NCI-H1417 treated with DMSO at 0.1 percent for 48 hours (cell line): ENCODE measurements around the gene ZNF823.

ENCODE experiments used
- DNase-seq: peaks from one replicate; lab custom pipeline; 2025; lab: John Stamatoyannopoulos, UW

ZNF823 gene

DNA sequence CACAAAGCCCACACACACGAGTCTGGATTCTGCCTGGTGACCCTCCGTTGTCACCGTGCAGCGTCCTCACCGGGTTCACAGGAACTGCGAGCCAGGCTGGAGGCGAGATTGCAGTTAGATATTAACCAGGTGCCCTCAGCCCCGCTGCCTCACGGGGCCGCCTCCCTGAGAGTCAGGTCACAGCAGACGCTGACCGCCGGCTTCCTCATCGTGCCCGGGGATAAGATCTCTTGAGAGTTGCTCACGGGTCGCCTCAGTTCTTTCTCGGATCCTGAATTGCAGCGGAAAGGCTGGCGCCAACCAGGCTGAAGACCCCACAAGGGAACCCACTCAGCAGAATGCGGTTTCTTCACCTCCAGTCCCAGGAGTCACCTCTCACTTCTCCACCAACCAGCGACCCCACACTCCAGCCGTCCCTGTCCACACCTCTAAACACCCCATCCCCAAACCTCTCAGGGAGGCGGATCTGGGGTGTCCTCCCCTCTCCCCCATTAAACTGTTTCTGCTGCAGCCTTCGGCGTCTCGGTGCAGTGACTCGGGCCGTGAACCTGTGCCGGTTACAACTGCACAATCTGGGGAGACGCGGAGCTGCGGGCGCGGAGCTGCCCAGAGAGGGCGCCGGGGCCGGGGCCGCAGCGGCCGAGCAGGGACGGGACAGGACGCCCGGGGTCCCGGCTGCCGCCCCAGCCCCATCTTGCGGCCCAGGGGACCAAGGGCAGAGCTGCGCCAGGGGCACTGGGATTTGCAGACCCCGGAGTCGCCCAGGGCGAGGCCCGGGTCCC lies 591 bp downstream of the ZNF823 start:
- no peak for DNase-seq

GRCh38 chr19:11736696-11737095 lies 2.0 kb downstream of the ZNF823 start:
- DNase-seq: no peak

- no peak for DNase-seq
Measured at GRCh38 chr19:11735375-11735774, 3.4 kb downstream of the ZNF823 start.

GRCh38 chr19:11729586-11729985 lies 9.2 kb downstream of the ZNF823 start:
- DNase-seq: no peak

- DNase-seq: no peak
Measured at GRCh38 chr19:11722414-11722813, 16.3 kb downstream of the ZNF823 start.

- no peak for DNase-seq
Measured at GRCh38 chr19:11721681-11722080, 17.1 kb downstream of the ZNF823 start.

DNA sequence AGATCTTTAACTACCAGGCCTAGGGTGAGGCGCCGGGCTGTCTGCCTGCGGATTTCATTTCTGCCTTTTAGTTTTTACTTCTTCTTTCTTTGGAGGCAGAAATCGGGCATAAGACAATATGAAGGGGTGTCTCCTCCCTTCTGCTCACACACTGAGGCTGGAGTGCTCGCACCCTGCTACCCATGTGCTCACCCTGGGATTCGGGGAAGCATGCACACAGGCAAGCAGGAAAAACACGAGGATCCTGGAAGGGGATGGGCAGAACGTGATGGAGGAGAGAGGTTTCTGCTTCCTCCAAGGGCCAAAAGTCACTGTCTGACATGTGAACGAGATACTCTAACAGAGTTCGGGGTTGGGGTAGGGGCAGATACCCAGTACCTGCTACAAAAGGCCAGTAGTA lies 28.4 kb downstream of the ZNF823 start:
- no peak for DNase-seq

DNA sequence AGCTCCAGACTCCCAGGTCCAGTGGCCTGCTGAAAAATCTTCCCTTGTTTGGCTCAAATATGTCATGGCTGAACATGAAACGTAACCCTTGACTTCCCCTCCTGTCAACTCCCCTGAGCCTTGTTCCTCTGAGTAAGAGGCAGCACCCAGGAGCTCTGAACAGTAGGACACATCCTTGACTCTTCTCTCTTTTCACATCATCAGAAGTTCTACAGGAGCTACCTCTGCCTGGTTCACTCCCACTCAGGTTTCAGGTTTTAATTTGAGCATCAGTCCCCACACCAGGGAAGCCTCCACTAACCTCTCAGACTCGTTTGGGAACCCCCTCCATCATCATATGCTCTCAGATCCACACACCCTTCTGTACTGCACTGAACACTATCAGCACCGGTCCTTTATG lies 30.3 kb downstream of the ZNF823 start:
- no peak for DNase-seq

DNA sequence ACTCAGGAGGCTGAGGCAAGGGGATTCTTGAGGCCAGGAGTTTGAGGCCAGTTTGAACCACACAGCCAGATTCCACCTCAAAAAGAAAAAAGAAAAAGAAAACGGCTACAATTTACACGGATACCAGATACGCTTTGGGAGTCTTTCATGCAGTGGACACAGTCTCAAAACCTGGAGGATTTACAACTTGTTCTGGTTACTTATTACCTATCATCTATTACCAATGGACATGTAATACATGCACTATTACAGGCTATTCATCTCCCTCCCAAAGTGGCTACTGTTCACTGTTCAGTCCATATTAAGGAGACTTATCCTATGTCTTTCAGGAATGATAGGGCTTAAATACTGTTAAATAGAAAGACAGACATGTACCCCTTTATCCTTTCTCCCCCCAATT lies 33.3 kb downstream of the ZNF823 start:
- DNase-seq: no peak

- no peak for DNase-seq
Measured at GRCh38 chr19:11704626-11705025, 34.1 kb downstream of the ZNF823 start.

DNA sequence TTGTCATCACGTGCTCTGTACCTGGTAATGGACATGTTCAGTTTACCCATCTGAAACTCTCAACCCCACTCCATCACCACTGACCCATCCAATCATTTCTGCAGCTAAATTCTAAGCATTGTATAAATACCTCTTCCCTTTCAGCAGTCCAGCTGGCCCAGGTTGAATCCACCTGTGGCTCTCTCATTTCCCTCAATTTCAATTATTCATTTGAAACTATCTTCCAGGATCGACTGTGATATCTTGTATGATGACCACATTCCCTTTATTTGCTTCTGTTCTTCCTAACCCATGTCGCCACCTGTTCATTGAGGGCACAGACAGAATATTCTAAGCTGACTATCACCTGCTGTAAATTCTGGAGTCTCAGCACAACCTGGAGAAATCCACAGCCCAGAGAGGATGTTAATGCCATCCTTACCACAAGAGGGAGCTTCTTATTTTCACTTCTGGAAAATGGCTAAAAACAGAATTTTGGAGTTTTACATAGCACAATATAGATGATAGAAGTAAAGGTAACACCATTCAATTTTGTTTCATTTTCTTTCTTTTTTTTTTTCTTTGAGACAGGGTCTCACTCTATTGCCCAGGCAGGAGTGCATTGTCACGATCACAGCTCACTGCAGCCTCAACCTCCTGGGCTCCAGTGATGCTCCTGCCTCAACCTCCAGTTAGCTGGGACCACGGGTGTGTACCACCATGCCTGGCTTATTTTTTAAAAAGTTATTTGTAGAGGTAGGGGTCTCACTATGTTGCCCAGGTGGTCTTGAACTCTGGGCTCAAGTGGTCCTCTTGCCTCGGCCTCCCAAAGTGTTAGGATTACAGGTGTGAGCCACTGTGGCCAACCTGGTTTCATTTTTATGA lies 38.6 kb downstream of the ZNF823 start:
- no peak for DNase-seq

GRCh38 chr19:11698231-11698630 lies 40.5 kb downstream of the ZNF823 start:
- DNase-seq: no peak

- no peak for DNase-seq
Measured at GRCh38 chr19:11697284-11697855, 41.4 kb downstream of the ZNF823 start.

DNA sequence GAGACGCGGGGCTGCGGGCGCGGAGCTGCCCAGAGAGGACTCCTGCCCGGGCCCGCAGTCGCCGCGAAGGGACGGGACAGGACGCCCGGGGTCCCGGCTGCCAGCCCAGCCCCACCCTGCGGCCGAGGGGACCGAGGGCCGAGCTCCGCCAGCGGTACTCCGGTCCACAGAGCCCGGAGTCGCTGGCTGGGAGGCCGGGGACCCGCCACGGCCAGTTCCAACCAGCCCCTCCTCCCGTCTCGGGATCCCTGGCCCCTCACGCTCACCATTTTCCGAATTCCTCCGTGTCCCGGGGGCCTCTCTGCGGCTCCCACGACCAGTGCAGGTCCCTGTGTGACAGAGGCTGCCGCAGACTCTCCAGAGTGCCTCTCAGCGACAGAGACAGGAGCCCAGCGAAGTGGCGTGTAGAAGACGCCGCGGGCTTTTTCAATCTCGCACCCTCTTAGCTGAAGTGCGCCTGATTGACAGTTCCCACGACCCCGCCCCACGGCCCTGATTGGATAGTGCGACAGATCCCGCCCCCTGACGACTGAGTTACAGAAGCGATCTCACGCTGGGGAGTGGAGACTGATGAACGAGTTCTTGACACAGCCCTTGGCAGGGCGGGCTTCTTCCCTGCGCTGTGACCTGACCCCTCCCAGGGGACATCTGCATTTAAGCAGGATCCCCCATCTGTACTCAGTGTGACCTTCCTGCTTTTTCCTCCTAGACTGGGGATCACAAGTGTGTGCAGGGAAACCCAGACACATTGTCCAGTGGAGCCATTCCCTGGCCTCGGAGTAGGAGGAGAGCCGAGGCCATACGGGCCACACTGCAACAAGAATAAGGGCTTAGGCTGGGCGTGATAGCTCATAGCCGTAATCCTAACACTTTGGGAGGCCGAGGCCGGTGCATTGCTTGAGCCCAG lies 44.0 kb downstream of the ZNF823 start:
- DNase-seq: peak; percentile 85

DNA sequence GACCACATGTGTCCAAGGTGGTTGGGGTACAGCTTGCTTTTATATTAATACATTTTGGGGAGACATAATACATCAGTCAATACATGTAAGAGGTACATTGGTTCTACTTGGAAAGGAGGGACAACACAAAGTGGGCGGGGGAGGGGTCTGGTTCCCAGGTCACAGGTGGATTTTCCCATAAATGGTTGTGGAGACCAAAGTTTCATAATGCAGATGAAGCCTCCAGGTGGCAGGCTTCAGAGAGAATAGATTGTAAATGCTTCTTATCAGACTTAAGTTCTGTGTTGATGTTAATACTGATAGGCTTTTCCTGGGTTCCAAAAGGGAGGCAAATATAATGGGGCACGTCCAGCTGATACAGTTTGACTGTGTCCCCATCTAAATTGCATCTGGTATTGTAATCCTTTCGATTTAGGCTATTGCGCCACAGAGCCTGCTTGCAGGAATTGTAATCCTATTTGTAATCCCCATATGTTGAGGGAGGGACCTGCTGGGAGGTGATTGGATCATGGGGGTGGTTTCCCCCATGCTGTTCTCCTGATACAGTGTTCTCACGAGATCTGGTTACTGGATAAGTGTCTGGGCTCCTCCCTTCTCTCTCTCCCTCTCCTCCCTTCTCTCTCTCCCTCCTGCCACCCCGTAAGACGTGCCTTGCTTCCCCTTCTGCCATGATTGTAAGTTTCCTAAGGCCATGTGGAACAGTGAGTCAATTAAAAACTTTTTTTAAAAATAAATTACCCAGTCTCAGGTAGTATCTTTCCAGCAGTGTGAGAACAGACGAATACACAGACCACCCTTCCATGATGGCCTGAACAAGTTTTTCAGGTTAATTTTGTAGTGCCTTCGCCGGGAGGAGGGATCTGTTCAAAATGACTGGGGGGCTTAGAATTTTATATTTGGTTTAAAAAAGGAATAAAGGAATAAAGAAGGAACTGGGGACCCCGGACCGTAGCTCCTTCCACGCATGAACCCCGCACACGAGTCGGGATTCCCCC lies 44.9 kb downstream of the ZNF823 start:
- DNase-seq: no peak

DNA sequence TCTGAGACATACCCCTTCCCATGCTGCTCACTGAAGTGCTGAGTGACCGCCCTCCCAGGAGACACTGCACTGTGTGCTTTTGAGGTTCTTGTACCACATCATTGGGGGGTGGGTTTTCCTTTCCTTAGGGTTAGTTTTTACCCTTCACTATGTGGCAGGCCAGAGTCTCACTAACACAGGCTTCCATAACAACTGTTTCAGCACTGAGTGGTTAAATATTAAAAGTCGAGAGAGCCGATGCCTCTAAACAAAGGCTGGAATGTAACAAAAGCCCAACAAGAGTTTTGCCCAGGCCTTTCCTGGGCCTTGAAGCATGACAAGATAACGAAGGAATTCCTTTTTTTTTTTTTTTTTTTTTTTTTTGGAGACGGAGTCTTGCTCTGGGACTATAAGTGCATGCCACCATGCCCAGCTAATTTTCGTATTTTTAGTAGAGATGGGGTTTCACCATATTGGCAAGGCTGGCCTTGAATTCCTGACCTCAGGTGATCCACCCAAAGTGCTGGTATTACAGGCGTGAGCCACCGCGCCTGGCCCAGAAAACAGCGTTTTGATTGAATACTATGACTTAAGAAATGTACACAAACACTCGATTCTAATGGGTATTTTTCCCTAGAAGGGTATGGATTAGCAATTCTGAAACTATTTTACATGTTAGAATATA lies 46.5 kb downstream of the ZNF823 start:
- no peak for DNase-seq

DNA sequence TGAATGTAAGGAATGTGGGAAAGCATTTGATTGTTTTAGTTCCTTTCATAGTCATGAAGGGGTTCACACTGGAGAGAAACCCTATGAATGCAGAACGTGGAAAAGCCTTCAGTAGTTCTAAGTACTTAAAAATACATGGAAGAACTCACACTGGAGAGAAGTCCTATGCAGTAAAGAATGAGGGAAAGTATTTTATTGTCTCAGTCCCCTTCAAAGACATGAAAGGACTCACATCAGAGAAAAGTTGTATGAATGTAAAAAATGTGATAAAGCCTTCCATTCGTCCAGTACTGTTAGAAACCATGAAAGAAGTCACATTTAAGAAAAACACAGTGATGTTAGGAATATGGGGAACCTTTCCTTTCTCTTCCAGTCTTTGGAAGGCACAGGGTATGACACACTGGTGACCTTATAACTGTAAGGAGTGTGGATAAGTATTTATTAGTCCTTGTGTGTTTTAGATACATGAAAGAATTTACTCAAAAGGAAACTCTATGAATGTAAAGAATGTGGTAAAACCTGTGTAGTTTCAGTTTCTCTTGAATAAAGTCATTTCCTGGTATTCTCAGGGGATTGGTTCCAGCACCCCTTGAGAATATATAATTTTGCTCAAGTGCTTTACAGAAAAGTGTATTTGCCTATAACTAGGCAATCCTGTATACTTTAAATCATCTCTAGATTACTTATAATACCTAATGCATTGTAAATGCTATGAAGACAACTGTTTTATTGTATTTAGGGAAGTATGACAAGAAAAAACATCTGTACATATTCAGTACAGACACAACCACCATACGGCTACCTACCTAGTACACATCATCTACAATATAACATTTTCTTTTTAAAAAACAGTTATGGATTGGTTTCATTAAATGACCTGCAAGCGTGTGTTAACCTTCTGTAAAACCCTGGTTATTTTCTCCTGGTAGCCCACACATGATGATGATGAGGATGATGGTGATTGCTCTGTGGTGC lies 52.8 kb downstream of the ZNF823 start:
- DNase-seq: no peak

DNA sequence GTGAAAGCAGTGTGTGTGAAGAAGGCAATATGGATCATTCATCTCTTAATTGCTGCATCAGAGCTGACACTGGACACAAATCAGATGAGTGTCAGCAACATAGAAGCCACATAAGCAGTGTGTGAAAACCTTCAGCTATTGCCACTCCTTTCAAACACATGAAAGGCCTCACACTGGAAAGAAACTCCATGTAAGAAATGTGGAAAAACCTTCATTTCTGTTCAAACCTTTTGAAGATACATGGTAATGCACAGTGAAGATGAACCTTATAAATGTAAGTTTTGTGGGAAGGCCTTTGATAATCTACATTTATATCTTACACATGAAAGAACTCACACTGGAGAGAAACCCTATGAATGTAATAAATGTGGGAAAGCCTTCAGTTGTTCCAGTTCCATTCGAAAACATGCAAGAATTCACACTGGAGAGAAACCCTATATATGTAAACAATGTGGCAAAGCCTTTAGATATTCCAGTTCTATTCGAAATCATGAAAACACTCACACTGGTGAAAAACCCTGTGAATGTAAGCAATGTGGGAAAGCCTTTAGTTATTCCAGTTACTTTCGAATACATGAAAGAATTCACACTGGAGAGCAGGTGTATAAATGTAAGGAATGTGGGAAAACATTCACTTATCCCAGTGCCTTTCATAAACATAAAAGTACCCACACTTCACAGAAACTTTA lies 53.6 kb downstream of the ZNF823 start:
- no peak for DNase-seq
